Left ventricle myocardium inferior (tissue), 1 donor: Measurements from ENCODE around the gene MEIG1. TPM values are rescaled to one million over a fixed set of nuclear protein-coding genes. Genes with fewer than 3 reads are reported as not detected.

Experiments
- DNase-seq: peaks from one replicate; pipeline ENCODE4 v3.0.0-alpha.2; 2020
- H3K27ac ChIP-seq: fragments of 200-600 bp; replicated peaks from 2 replicates; pipeline ENCODE4 v1.8.0; 2021
- H3K27me3 ChIP-seq: fragments of 200-600 bp; 2 replicates; pipeline ENCODE4 v1.8.0; 2021; ENCODE audit warnings: low read depth
- H3K36me3 ChIP-seq: fragments of 200-600 bp; 2 replicates; pipeline ENCODE4 v1.8.0; 2021
- H3K4me1 ChIP-seq: fragments of 200-600 bp; 2 replicates; pipeline ENCODE4 v1.8.0; 2021
- H3K4me3 ChIP-seq: fragments of 200-600 bp; 2 replicates; pipeline ENCODE4 v1.8.0; 2021; ENCODE audit warnings: mild to moderate bottlenecking, moderate library complexity
- H3K9me3 ChIP-seq: fragments of 200-600 bp; replicated peaks from 2 replicates; pipeline ENCODE4 v1.8.0; 2021
- intact Hi-C: fragments of 100-400 bp; cut with micrococcal nuclease; formaldehyde crosslinking; loops from one replicate; pipeline ENCODE4 v1.11.0; 2022
- total RNA-seq: library from RNA; stranded (reverse); fragmentation: NEBNext Ultra II Directional; extraction: Animal tissue kit (Norgen Biotek cat#: 25700); gene quantifications from one replicate; pipeline ENCODE4 v1.2.1, GENCODE V29; 2021
- TF ChIP-seq, protein P1 (sequence below): fragments of 200-600 bp; IDR thresholded peaks from 2 replicates; pipeline ENCODE4 v1.8.0; 2021; ENCODE audit warnings: antibody characterized with exemption, mild to moderate bottlenecking, borderline replicate concordance
- donor health status: DM: no; HTN: yes; CAD: no; lungs with severe emphysema.

Gene MEIG1
- total RNA-seq, 1 donor from 2014 or later: not detected

DNA sequence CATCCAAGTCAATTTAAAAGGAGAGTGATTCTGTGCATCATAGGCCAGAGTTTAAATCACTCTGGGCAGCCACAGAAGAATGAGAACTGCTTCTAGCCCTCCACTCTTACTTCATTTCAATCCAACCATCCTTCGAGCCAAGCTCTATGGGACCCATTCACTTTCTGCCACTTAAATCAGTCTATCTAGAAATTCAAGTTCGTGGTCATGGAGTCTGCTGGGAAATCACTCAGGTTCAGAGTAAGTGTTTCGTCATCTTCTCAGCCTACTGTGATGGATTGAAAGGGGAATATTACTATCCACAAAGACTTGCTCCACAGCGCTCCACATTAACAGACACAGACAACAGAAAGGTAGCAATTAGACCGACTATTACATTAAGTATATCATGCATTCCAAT lies 9.9 kb upstream of the MEIG1 start:
- Histone ChIP-seq H3K36me3 (peaks cover 46% of the 10 kb centered on the region), H3K4me1 (peaks cover 23% of the 10 kb centered on the region), H3K9me3 (no peaks in the 10 kb centered on the region), H3K27me3 (no peaks in the 10 kb centered on the region), H3K4me3 (no peak overlapping the region), H3K27ac (no peak overlapping the region)
- intact Hi-C loops: no loop called here
- no peak for DNase-seq
- TF ChIP-seq, protein P1, sequence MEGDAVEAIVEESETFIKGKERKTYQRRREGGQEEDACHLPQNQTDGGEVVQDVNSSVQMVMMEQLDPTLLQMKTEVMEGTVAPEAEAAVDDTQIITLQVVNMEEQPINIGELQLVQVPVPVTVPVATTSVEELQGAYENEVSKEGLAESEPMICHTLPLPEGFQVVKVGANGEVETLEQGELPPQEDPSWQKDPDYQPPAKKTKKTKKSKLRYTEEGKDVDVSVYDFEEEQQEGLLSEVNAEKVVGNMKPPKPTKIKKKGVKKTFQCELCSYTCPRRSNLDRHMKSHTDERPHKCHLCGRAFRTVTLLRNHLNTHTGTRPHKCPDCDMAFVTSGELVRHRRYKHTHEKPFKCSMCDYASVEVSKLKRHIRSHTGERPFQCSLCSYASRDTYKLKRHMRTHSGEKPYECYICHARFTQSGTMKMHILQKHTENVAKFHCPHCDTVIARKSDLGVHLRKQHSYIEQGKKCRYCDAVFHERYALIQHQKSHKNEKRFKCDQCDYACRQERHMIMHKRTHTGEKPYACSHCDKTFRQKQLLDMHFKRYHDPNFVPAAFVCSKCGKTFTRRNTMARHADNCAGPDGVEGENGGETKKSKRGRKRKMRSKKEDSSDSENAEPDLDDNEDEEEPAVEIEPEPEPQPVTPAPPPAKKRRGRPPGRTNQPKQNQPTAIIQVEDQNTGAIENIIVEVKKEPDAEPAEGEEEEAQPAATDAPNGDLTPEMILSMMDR: no peak

DNA sequence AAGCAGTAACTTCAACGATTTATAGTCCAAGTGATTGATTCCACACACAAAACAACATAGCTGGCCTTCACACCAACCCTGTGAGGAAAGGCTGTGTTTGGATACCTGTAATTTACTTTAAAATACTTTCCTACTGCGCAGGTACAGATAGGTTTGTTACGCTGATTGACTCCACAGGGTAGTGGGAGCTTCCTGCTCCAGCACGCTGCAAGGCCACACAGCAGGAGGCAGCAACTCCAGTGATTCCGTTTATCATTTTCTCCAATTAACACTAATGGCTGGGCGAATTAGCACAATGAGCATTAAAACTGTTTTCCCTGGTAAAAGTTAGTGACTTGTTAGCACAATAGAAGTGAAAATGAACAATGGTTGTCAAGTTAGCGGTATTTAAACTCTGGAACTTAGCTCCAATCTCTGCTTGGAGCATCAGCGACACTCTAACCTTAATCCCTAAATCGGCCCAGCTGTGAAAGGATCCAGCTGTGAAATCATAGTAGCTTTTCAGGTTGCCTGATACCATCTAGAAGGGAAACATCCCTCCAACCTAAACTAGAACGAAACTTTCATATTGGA lies 6.3 kb upstream of the MEIG1 start:
- Histone ChIP-seq H3K27ac (peak overlapping the region; percentile 95), H3K4me1 (peaks cover 29% of the 10 kb centered on the region), H3K9me3 (no peaks in the 10 kb centered on the region), H3K4me3 (peak overlapping the region; percentile 99), H3K27me3 (no peaks in the 10 kb centered on the region), H3K36me3 (peaks cover 11% of the 10 kb centered on the region)
- TF ChIP-seq, protein P1: no peak
- DNase-seq: no peak
- intact Hi-C loops: no loop called here

DNA sequence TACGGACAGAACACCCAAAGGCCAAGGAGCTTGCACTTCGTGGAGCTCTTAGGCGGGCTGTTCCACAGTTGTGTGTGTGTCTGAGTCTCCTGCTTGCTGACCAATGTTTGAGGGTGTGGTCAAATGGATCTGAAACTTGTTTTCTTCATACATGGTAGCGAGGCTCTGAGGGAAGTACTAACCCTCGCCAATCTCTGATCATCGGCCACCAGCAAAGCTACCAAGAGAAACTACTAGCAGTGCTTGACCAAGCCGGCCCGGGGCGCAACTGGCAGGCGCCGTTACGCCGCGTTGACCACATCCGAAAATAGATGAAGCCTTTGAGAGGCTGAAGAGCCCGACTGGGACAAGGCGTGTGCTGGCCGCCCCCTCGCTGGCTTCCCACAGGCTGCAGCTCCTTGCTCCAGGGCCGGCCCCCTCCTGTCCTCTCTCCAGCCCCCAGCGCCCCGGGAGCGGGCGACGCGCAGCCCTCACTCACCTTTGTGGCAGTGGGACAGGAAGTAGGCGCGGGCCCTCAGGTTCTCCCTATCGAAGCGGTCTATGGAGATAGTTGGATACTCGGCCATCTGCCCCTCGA lies 5.7 kb upstream of the MEIG1 start:
- Histone ChIP-seq H3K27ac (peak overlapping the region; percentile 95), H3K4me3 (peak overlapping the region; percentile 99), H3K27me3 (no peaks in the 10 kb centered on the region), H3K4me1 (peaks cover 29% of the 10 kb centered on the region), H3K9me3 (no peaks in the 10 kb centered on the region), H3K36me3 (peaks cover 6% of the 10 kb centered on the region)
- TF ChIP-seq, protein P1: peak; percentile 3
- DNase-seq: peak; percentile 50
- intact Hi-C loops: no loop called here

DNA sequence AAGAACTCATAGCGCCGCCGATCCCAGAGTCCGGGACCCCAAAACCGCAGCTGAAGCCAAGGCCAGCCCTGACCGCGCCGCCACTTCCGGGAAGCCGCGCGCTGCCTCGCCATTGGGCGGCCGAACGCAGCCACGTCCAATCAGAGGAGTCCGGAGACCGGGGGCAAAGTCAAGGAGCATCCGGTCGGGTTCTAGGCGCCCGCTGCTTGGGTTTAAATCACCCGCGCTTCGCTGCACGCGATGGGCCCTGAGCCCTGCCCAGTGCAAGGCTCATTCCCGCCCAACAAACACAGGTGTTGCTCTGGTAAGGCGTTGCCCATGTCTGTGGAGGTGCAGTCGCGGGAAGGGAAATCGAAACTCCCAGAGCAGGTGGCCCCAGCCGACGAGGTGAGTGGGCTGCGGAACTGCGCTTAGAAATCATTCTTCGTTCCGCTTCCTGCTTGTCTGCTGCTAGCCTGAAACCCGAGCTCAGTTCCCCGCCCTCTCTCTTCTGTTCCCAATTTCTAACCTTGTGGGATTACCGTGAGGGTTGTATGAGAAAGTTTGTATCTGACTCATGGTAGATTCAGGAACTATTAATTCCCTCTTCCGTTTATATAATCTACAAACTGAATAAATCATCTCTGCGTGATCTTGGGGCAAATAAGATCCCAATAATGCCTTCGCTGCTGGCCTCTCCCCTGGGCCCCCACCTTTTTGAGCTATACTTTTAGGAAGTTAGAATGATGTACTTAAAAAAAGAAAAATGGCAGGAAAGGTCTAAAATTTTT lies 5.0 kb upstream of the MEIG1 start, which contains the start of gene DCLRE1C:
Gene DCLRE1C, minus strand, starts transcription at position 96 of the 770 bp plus-strand sequence. Its CDS starts 86 bp downstream, at position 10.
- Histone ChIP-seq H3K4me3 (peak within 1 kb of the TSS; percentile 99), H3K36me3 (peaks cover 1% of the 10 kb centered on the region), H3K4me1 (peaks cover 33% of the 10 kb centered on the region), H3K27ac (peak within 1 kb of the TSS; percentile 95), H3K9me3 (no peaks in the 10 kb centered on the region), H3K27me3 (no peaks in the 10 kb centered on the region)
- DNase-seq: peak; percentile 89
- TF ChIP-seq, protein P1: no peak
- intact Hi-C loops: no loop called here

DNA sequence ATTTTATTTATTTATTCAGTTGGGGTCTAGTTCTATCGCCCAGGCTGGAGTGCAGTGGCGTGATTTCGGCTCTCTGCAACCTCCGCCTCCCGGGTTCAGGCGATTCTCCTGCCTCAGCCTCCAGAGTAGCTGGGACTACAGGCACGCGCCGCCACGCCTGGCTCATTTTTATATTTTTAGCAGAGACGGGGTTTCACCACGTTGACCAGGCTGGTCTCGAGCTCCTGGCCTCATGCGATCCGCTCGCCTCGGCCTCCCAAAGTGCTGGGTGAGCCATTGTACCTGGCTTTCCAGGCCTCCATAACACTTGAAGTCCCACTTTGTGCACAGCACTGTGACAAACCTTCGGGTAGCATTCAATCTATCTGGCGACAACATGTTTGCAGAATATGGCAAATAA lies 4.3 kb upstream of the MEIG1 start:
- Histone ChIP-seq H3K9me3 (no peaks in the 10 kb centered on the region), H3K4me1 (peaks cover 40% of the 10 kb centered on the region), H3K36me3 (no peaks in the 10 kb centered on the region), H3K27ac (no peak overlapping the region), H3K27me3 (no peaks in the 10 kb centered on the region), H3K4me3 (peak overlapping the region; percentile 99)
- TF ChIP-seq, protein P1: no peak
- intact Hi-C loops: no loop called here
- no peak for DNase-seq
